GM19397 (cell line): Measurements from ENCODE around the gene ENOX2.
A peak's percentile ranks its signal among the peaks of the same experiment; 100 is the strongest.
"Not testable (repeated sequence)": the region's sequence is repeated elsewhere in the genome, so short reads cannot be mapped to it uniquely, and the experiment has no call there.

Source experiments
- ATAC-seq: cut with Tn5 transposase; IDR thresholded peaks from one replicate; pipeline ENCODE4 v1.9.1; 2021; ENCODE audit warnings: mild to moderate bottlenecking, moderate library complexity; ENCODE audit not compliant: unreplicated experiment

Gene ENOX2

GRCh38 chrX:130902783-130903613, at the start of gene ENOX2:
Gene ENOX2 (minus strand): TSS chrX:130903209. CDS start chrX:130703216, 199,993 bp downstream.
- peak; percentile 99 for ATAC-seq

GRCh38 chrX:130952266-130953043, 49.4 kb upstream of the ENOX2 start:
- ATAC-seq, result peak; percentile 96

- ATAC-seq, result no peak
Measured at GRCh38 chrX:130944230-130944629, 41.2 kb upstream of the ENOX2 start.

- no peak for ATAC-seq
Measured at GRCh38 chrX:130937101-130937500, 34.1 kb upstream of the ENOX2 start.

GRCh38 chrX:130933358-130933757, 30.3 kb upstream of the ENOX2 start:
- ATAC-seq, result no peak

- ATAC-seq, result not testable (repeated sequence)
Measured at GRCh38 chrX:130920405-130920804, 17.4 kb upstream of the ENOX2 start.

GRCh38 chrX:130919676-130920075, 16.7 kb upstream of the ENOX2 start:
- ATAC-seq, result not testable (repeated sequence)

- ATAC-seq, result not testable (repeated sequence)
Measured at GRCh38 chrX:130918498-130918897, 15.5 kb upstream of the ENOX2 start.

- no peak for ATAC-seq
Measured at GRCh38 chrX:130916636-130917422, 13.8 kb upstream of the ENOX2 start.

GRCh38 chrX:130915302-130915701, 12.3 kb upstream of the ENOX2 start:
- no peak for ATAC-seq

- ATAC-seq, result no peak
Measured at GRCh38 chrX:130909469-130910136, 6.6 kb upstream of the ENOX2 start.

- no peak for ATAC-seq
Measured at GRCh38 chrX:130906776-130907175, 3.8 kb upstream of the ENOX2 start.

- ATAC-seq, result no peak
Measured at GRCh38 chrX:130902446-130902782, 595 bp downstream of the ENOX2 start.

GRCh38 chrX:130896802-130897501, 6.1 kb downstream of the ENOX2 start:
- ATAC-seq, result no peak

GRCh38 chrX:130896026-130896425, 7.0 kb downstream of the ENOX2 start:
- ATAC-seq, result no peak

GRCh38 chrX:130895299-130895698, 7.7 kb downstream of the ENOX2 start:
- ATAC-seq, result no peak

- no peak for ATAC-seq
Measured at GRCh38 chrX:130893356-130894085, 9.5 kb downstream of the ENOX2 start.

- ATAC-seq, result no peak
Measured at GRCh38 chrX:130887376-130887775, 15.6 kb downstream of the ENOX2 start.

GRCh38 chrX:130885996-130886395, 17.0 kb downstream of the ENOX2 start:
- ATAC-seq, result no peak
